ENCODE data around the gene CHST1. TPM values are rescaled to one million over a fixed set of nuclear protein-coding genes. Genes with fewer than 3 reads are reported as not detected.

CHST1 gene
- total and polyA plus RNA-seq, 2 experiments from 2014 or later = 0.84 to 2.7 TPM

- TF ChIP-seq POLR2AphosphoS5 (IDR thresholded peaks at IDR 0.05; ENCODE audit: low read depth) (no peak), STAT1 (IDR thresholded peaks at IDR 0.05; ENCODE audit: unreplicated experiment) (no peak), NANOG (IDR thresholded peaks at IDR 0.05; ENCODE audit: borderline replicate concordance) (no peak), EZH2 (IDR thresholded peaks at IDR 0.05; ENCODE audit: low read depth, unreplicated experiment) (no peak), ZNF114 (CRISPR knock-in tag; IDR thresholded peaks at IDR 0.05) (no peak)
Measured at GRCh38 chr11:45704635-45705034, 39.2 kb upstream of the CHST1 start (continued).

GRCh38 chr11:45704133-45704532 lies 38.7 kb upstream of the CHST1 start:
- H3K27ac Mint-ChIP-seq = no peak overlapping the region
- H3K27ac ChIP-seq (ENCODE audit: low read depth) = no peak overlapping the region
- no peaks in the 10 kb centered on the region for H3K79me2 ChIP-seq (replicated peaks; ENCODE audit: insufficient read depth)
- DNase-seq (ENCODE audit: low spot score) = no peak
- TF ChIP-seq ZNF114 (CRISPR knock-in tag; IDR thresholded peaks at IDR 0.05) (no peak), POLR2AphosphoS5 (IDR thresholded peaks at IDR 0.05; ENCODE audit: low read depth) (no peak), EZH2phosphoT487 (IDR thresholded peaks at IDR 0.05; ENCODE audit: unreplicated experiment) (no peak), STAT1 (IDR thresholded peaks at IDR 0.05; ENCODE audit: unreplicated experiment) (no peak), REST (IDR thresholded peaks at IDR 0.05; ENCODE audit: unreplicated experiment) (no peak)
- H3K4me2 ChIP-seq = no peak overlapping the region
- no peaks in the 10 kb centered on the region for H3K27me3 ChIP-seq (ENCODE audit: insufficient read depth)
- no peaks in the 10 kb centered on the region for H3K9me2 ChIP-seq (ENCODE audit: insufficient read depth)
- H3K36me3 ChIP-seq (ENCODE audit: insufficient read depth) = no peaks in the 10 kb centered on the region
- H3K4me3 Mint-ChIP-seq = no peak overlapping the region
- H3K27me3 Mint-ChIP-seq (ENCODE audit: insufficient read depth, low read depth, poor library complexity) = peaks cover 11% of the 10 kb centered on the region
- no peak overlapping the region for H2AFZ ChIP-seq
- no peak for ATAC-seq
- H3K4me3 ChIP-seq = no peak overlapping the region
- H3K4me1 ChIP-seq (ENCODE audit: insufficient read depth) = peaks cover 22% of the 10 kb centered on the region
- no peaks in the 10 kb centered on the region for H4K20me1 ChIP-seq (replicated peaks; ENCODE audit: insufficient read depth)
- H3K36me3 Mint-ChIP-seq (ENCODE audit: low read depth) = no peaks in the 10 kb centered on the region
- no peaks in the 10 kb centered on the region for H3F3A ChIP-seq (replicated peaks; ENCODE audit: low read depth)
- peaks cover 20% of the 10 kb centered on the region for H3K4me1 Mint-ChIP-seq
- no peaks in the 10 kb centered on the region; the same call in 2 of the 3 replicates for H3K9me3 Mint-ChIP-seq

GRCh38 chr11:45702511-45702910 lies 37.1 kb upstream of the CHST1 start:
- H2AFZ ChIP-seq = no peak overlapping the region
- no peak overlapping the region for H3K4me2 ChIP-seq
- Mint-ChIP-seq H3K36me3 (ENCODE audit: low read depth) (no peaks in the 10 kb centered on the region), H3K27ac (no peak overlapping the region), H3K9me3 (no peaks in the 10 kb centered on the region; the same call in 2 of the 3 replicates), H3K4me3 (no peak overlapping the region), H3K27me3 (ENCODE audit: insufficient read depth, low read depth, poor library complexity) (peaks cover 11% of the 10 kb centered on the region), H3K4me1 (peaks cover 18% of the 10 kb centered on the region)
- ATAC-seq (no peak), DNase-seq (ENCODE audit: low spot score) (no peak)
- H3K79me2 ChIP-seq (replicated peaks; ENCODE audit: insufficient read depth) = no peaks in the 10 kb centered on the region
- no peak overlapping the region for H3K27ac ChIP-seq (ENCODE audit: low read depth)
- peaks cover 21% of the 10 kb centered on the region for H3K4me1 ChIP-seq (ENCODE audit: insufficient read depth)
- no peaks in the 10 kb centered on the region for H3K9me2 ChIP-seq (ENCODE audit: insufficient read depth)
- no peaks in the 10 kb centered on the region for H3K27me3 ChIP-seq (ENCODE audit: insufficient read depth)
- no peaks in the 10 kb centered on the region for H3F3A ChIP-seq (replicated peaks; ENCODE audit: low read depth)
- no peak overlapping the region for H3K4me3 ChIP-seq
- no peaks in the 10 kb centered on the region for H3K36me3 ChIP-seq (ENCODE audit: insufficient read depth)
- H4K20me1 ChIP-seq (replicated peaks; ENCODE audit: insufficient read depth) = no peaks in the 10 kb centered on the region
- TF ChIP-seq CREB1 (CRISPR knock-in tag; IDR thresholded peaks at IDR 0.05; ENCODE audit: low read depth) = no peak
- no peak for TF ChIP-seq ZNF114 (CRISPR knock-in tag; IDR thresholded peaks at IDR 0.05)
- TF ChIP-seq NANOG (IDR thresholded peaks at IDR 0.05; ENCODE audit: borderline replicate concordance) = no peak
- TF ChIP-seq CTCF (conservative IDR thresholded peaks at IDR 0.05; ENCODE audit: low read depth in 2 of 2) = no peak

Data from GM23338 (cell line).